ENCODE results near the gene CMSS1. TPM values are rescaled to one million over a fixed set of nuclear protein-coding genes. Genes with fewer than 3 reads are reported as not detected.

Gene CMSS1
- total and polyA plus RNA-seq, 2 donors (not counting 1 experiment from before 2014, with no cell fraction given) = 7.3 to 22.8 TPM

GRCh38 chr3:100183608-100184125 is 366.0 kb downstream of the CMSS1 start:
- Histone ChIP-seq H4K20me1 (ENCODE audit: control insufficient read depth, insufficient read depth, low read length, poor library complexity, severe bottlenecking) (no peaks in the 10 kb centered on the region), H2AFZ (ENCODE audit: insufficient read depth, low read depth, low read length, poor library complexity, severe bottlenecking) (no peak overlapping the region), H3K9ac (ENCODE audit: low read length) (no peak overlapping the region), H3K27ac (ENCODE audit: low read length in 2 of 2) (no peak overlapping the region), H3K36me3 (replicated peaks in 1 of 2; ENCODE audit: control extremely low read depth in 1 of 2, control insufficient read depth in 1 of 2, extremely low read depth in 1 of 2, insufficient read depth in 2 of 2, low read length in 1 of 2) (peaks cover 0 to 7% of the 10 kb centered on the region in 2 experiments), H3K79me2 (ENCODE audit: control insufficient read depth, insufficient read depth, low read length) (no peaks in the 10 kb centered on the region), H3K4me3 (ENCODE audit: control extremely low read depth in 1 of 5, extremely low read depth in 1 of 5, insufficient read depth in 1 of 5, low read depth in 2 of 5, low read length in 4 of 5) (no peak overlapping the region), H3K9me3 (ENCODE audit: control extremely low read depth in 1 of 3, control insufficient read depth in 2 of 3, insufficient read depth in 1 of 3, low read length in 2 of 3) (peaks cover 0 to 19% (median 14%) of the 10 kb centered on the region in 3 donors), H3K4me2 (replicated peaks; ENCODE audit: low read depth, low read length, poor library complexity, severe bottlenecking) (no peak overlapping the region), H3K4me1 (ENCODE audit: control insufficient read depth in 2 of 2, insufficient read depth in 2 of 2, low read length in 2 of 2) (no peaks in the 10 kb centered on the region), H3K27me3 (replicated peaks in 1 of 4; ENCODE audit: control extremely low read depth in 1 of 4, control insufficient read depth in 3 of 4, insufficient read depth in 4 of 4, low read length in 3 of 4) (no peaks in the 10 kb centered on the region)
- CTCF ChIA-PET = no interaction called here
- no peaks in the 10 kb centered on the region for H3K27me3 Mint-ChIP-seq
- H3K27ac Mint-ChIP-seq = no peak overlapping the region
- DNase-seq = no peak
- ATAC-seq (ENCODE audit: low read depth) = no peak
- no peaks in the 10 kb centered on the region for H3K4me1 Mint-ChIP-seq
- POLR2A ChIA-PET = no interaction called here
- no peak overlapping the region for H3K4me3 Mint-ChIP-seq
- H3K9me3 Mint-ChIP-seq (ENCODE audit: insufficient read depth) = peaks cover 9% of the 10 kb centered on the region
- no CpG with 5 or more reads among the region's 1 CpG for WGBS (ENCODE audit: insufficient coverage)
- intact Hi-C loops (cut with micrococcal nuclease) = no loop called here
- TF ChIP-seq CTCF (IDR thresholded peaks at IDR 0.05) = no peak
- no peak for TF ChIP-seq EZH2 (IDR thresholded peaks at IDR 0.05; ENCODE audit: borderline replicate concordance, insufficient read depth, low read depth, low read length, poor library complexity, severe bottlenecking)

- Histone ChIP-seq H3K27me3 (replicated peaks in 1 of 4; ENCODE audit: control extremely low read depth in 1 of 4, control insufficient read depth in 3 of 4, insufficient read depth in 4 of 4, low read length in 3 of 4) (peaks cover 0 to 2% (median 0%) of the 10 kb centered on the region in 4 experiments), H3K4me3 (ENCODE audit: control extremely low read depth in 1 of 5, extremely low read depth in 1 of 5, insufficient read depth in 1 of 5, low read depth in 2 of 5, low read length in 4 of 5) (no peak overlapping the region), H3K36me3 (replicated peaks in 1 of 2; ENCODE audit: control extremely low read depth in 1 of 2, control insufficient read depth in 1 of 2, extremely low read depth in 1 of 2, insufficient read depth in 2 of 2, low read length in 1 of 2) (no peaks in the 10 kb centered on the region), H3K4me2 (replicated peaks; ENCODE audit: low read depth, low read length, poor library complexity, severe bottlenecking) (no peak overlapping the region), H3K9ac (ENCODE audit: low read length) (no peak overlapping the region), H3K9me3 (ENCODE audit: control extremely low read depth in 1 of 3, control insufficient read depth in 2 of 3, insufficient read depth in 1 of 3, low read length in 2 of 3) (peaks cover 0 to 5% (median 2%) of the 10 kb centered on the region in 3 donors), H3K27ac (ENCODE audit: low read length in 2 of 2) (no peak overlapping the region), H3K4me1 (ENCODE audit: control insufficient read depth in 2 of 2, insufficient read depth in 2 of 2, low read length in 2 of 2) (no peaks in the 10 kb centered on the region), H2AFZ (ENCODE audit: insufficient read depth, low read depth, low read length, poor library complexity, severe bottlenecking) (no peak overlapping the region), H4K20me1 (ENCODE audit: control insufficient read depth, insufficient read depth, low read length, poor library complexity, severe bottlenecking) (no peaks in the 10 kb centered on the region), H3K79me2 (ENCODE audit: control insufficient read depth, insufficient read depth, low read length) (no peaks in the 10 kb centered on the region)
- Mint-ChIP-seq H3K27me3 (no peaks in the 10 kb centered on the region), H3K4me3 (no peak overlapping the region), H3K4me1 (no peaks in the 10 kb centered on the region), H3K27ac (no peak overlapping the region), H3K9me3 (ENCODE audit: insufficient read depth) (peaks cover 3% of the 10 kb centered on the region)
- CTCF ChIA-PET = interaction anchor here (0.7 kb wide), 1 partner anchor 12 kb away, joined by 3 read pairs; no protein-coding TSS in a partner anchor
- POLR2A ChIA-PET = no interaction called here
- intact Hi-C loops (cut with micrococcal nuclease) = no loop called here
- no peak for DNase-seq
- WGBS (ENCODE audit: insufficient coverage) = no CpG with 5 or more reads among the region's 2 CpGs
- TF ChIP-seq EZH2 (IDR thresholded peaks at IDR 0.05; ENCODE audit: borderline replicate concordance, insufficient read depth, low read depth, low read length, poor library complexity, severe bottlenecking) (no peak), CTCF (IDR thresholded peaks at IDR 0.05) (no peak)
- ATAC-seq (ENCODE audit: low read depth) = no peak
These were observed 367.4 kb downstream of the CMSS1 start for GRCh38 chr3:100184948-100185570.

Measured in B cell (primary cell).